HL-60 (cell line): ENCODE data around the gene ZNF541.

Experiments used
- DNase-seq, 2 experiments: peaks; one replicate each; pipeline ENCODE4 v3.0.0-alpha.2; 2010 to 2020; ENCODE audit warnings: low read depth in 1 of 2, low spot score in 1 of 2
- H3K27ac ChIP-seq: fragments of 250-450 bp; sonication (Bioruptor Pico); replicated peaks from 2 replicates; pipeline ENCODE4 v1.5.1; 2020; ENCODE audit warnings: mild to moderate bottlenecking, moderate library complexity
- H3K27me3 ChIP-seq: fragments of 250-450 bp; sonication (Bioruptor Pico); 2 replicates; pipeline ENCODE4 v1.5.1; 2021; ENCODE audit warnings: mild to moderate bottlenecking, moderate library complexity; ENCODE audit not compliant: insufficient read depth, poor library complexity, severe bottlenecking
- H3K4me3 ChIP-seq: replicated peaks from 2 replicates; pipeline ENCODE4 v1.5.1; 2011; ENCODE audit warnings: mild to moderate bottlenecking, control low read depth, low read length; ENCODE audit not compliant: insufficient read depth
- CTCF ChIP-seq: IDR thresholded peaks from one replicate; pipeline ENCODE4 v1.5.1; 2011; ENCODE audit warnings: low read length, control low read depth, inconsistent platforms; ENCODE audit not compliant: insufficient read depth
- GABPA ChIP-seq: IDR thresholded peaks from 2 replicates; pipeline ENCODE4 v1.6.1; 2012; ENCODE audit warnings: low read depth
- POLR2AphosphoS5 ChIP-seq: IDR thresholded peaks from 2 replicates; pipeline ENCODE4 v1.6.1; 2012; ENCODE audit warnings: low read depth
- REST ChIP-seq: IDR thresholded peaks from 2 replicates; pipeline ENCODE4 v1.6.1; 2012; ENCODE audit warnings: low read depth; ENCODE audit not compliant: insufficient replicate concordance
- SPI1 ChIP-seq: IDR thresholded peaks from 2 replicates; pipeline ENCODE4 v1.6.1; 2012; ENCODE audit warnings: low read depth, mild to moderate bottlenecking, borderline replicate concordance

Gene ZNF541

DNA sequence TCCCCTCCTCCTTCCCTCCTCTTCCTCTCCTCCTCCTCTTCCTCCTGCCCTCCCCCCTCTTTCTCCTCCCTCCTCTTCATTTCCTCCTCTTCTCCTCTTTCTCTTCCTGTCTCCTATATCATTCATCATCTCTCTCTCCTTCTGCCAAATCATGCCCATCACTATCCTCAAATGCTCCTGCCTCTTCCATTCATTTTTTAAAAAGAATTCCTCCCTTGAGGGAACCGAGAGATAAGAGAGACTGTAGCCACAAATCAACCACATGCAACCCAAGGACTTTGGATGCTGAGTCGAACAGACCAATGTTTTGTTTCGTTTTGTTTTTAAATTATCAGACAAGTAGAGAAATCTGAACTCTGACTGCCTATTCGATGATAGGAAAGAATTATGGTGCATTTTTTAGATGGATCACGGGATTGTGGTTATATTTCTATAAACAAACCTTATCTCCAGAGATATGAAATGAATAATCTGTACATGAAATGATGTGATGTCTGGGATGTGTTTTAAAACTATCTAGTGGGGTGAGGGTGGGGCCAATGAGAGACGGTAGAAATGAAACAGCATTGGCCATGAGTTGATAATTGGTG is 9.5 kb upstream of the ZNF541 start:
- Histone ChIP-seq H3K27me3 (no peaks in the 10 kb centered on the region), H3K4me3 (no peak overlapping the region), H3K27ac (no peak overlapping the region)
- no peak for DNase-seq
- no peak for TF ChIP-seq REST
- no peak for TF ChIP-seq CTCF
- no peak for TF ChIP-seq POLR2AphosphoS5
- no peak for TF ChIP-seq GABPA
- no peak for TF ChIP-seq SPI1

DNA sequence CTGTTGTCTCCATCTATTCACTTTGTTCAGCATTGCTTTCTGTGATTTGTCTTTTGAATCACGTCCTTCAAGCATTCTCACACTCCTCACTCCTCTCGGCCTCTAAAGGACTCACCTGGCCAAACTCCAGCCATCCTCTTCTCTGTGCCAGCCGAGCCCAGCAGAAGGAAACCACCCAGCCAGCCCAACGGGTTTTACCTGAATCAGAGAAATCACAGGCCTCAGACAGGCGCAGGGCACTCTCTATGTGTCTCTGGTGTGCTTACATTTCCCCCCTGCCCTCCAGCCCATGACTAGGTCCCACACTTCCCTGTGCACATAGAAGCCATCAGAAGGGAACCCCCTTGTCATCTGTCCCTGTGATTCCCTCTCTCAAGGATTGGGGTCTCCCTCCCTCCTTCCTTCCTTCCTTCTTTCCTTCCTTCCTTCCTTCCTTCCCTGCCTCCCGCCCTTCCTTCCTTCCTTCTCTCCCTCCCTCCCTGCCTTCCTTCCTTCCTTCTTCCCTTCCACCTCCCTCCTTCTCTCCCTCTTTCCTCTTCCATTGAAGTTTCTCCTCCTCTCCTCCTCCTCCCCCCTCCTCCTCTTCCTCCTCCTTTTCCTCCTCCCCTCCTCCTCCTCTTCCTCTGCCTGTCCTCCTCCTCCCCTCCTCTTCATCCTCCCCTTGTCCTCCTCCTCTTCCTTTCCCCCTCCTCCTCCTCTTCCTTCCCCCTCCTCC is 8.8 kb upstream of the ZNF541 start:
- Histone ChIP-seq H3K27me3 (no peaks in the 10 kb centered on the region), H3K4me3 (no peak overlapping the region), H3K27ac (no peak overlapping the region)
- DNase-seq = no peak
- no peak for TF ChIP-seq REST
- no peak for TF ChIP-seq POLR2AphosphoS5
- TF ChIP-seq CTCF = no peak
- no peak for TF ChIP-seq SPI1
- no peak for TF ChIP-seq GABPA

DNA sequence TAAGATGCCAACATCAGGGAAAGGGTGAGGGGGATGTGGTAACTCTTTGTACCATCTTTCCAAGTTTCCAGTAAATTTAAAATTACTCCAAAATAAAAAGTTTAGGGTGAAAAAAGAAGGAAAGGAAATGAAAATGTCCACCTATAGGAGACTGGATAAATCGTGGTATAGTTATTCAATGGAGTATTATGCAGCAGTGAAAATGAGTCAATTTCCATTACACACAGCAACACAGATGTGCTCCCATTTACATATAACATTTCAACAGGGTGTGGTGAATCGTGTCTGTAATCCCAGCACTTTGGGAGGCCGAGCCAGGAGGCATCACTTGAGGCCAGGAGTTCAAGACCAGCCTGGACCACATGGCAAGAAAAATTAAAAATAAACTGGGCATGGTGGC is 7.4 kb upstream of the ZNF541 start:
- H3K27me3 ChIP-seq = no peaks in the 10 kb centered on the region
- TF ChIP-seq POLR2AphosphoS5 (no peak), GABPA (no peak), REST (no peak)
- DNase-seq = no peak
- no peak overlapping the region for H3K4me3 ChIP-seq
- no peak overlapping the region for H3K27ac ChIP-seq
